HCT116 (cell line): ENCODE results near the gene MBNL2. TPM values are rescaled to one million over a fixed set of nuclear protein-coding genes. Genes with fewer than 3 reads are reported as not detected.

ENCODE experiments used
- ATAC-seq: fragments of 200-7000 bp; cut with Tn5 transposase; 2 replicates; pipeline ENCODE4 v1.9.1; 2020; ENCODE audit warnings: mild to moderate bottlenecking, moderate library complexity
- BruUV-seq: library from RNA; stranded (reverse); fragments of 400-500 nt; replicated peaks from 2 replicates; lab custom pipeline; 2021; lab: Mats Ljungman, UMichigan
- CTCF ChIA-PET: fragments of 300-600 bp; sonication (Branson Sonifier 250); formaldehyde crosslinking; loops from one replicate; lab custom pipeline; 2021; ENCODE audit warnings: antibody characterized with exemption; lab: Charles Lee
- POLR2A ChIA-PET: fragments of 300-600, 350-600 bp; sonication (Branson Sonifier 250); formaldehyde crosslinking; loops from one replicate; lab custom pipeline; 2021; ENCODE audit warnings: antibody characterized with exemption; lab: Charles Lee
- RAD21 ChIA-PET, 2 experiments: fragments of 300-600 bp; sonication (Branson Sonifier 250); formaldehyde crosslinking; loops; one replicate each; lab custom pipeline; 2023; ENCODE audit warnings: low total read pairs in 2 of 2; ENCODE audit not compliant: uncharacterized antibody in 2 of 2, unreplicated experiment in 2 of 2, low non-redundant PET in 1 of 2; lab: Charles Lee
- DNase-seq: peaks from one replicate; pipeline ENCODE4 v3.0.0-alpha.2; 2010; ENCODE audit warnings: low read depth, low spot score
- H2AFZ ChIP-seq: fragments of 200-600 bp; shearing (Covaris generic), sonication (generic); 2 replicates; pipeline ENCODE4 v1.6.1; 2017; ENCODE audit warnings: low read depth, mixed run types, mixed read lengths, antibody characterized with exemption, low read length; ENCODE audit not compliant: poor library complexity, severe bottlenecking
- H3K27ac ChIP-seq: 2 replicates; pipeline ENCODE4 v1.5.1; 2012; ENCODE audit warnings: low read depth, low read length
- H3K27me3 ChIP-seq: fragments of 200-600 bp; sonication (generic); 2 replicates; pipeline ENCODE4 v1.6.1; 2016; ENCODE audit warnings: mixed run types, low read length, mixed read lengths; ENCODE audit not compliant: insufficient read depth
- H3K36me3 ChIP-seq, 2 experiments: fragments of 200-500 bp in 1 of 2; fragments of 200-600 bp in 1 of 2; sonication (Bioruptor generic) in 1 of 2; sonication (generic) in 1 of 2; 2 replicates each; pipeline versions ENCODE4 v1.5.1 to v1.6.1; 2014 to 2016; ENCODE audit warnings: low read length in 2 of 2, inconsistent platforms in 1 of 2, mixed read lengths in 1 of 2, mixed run types in 1 of 2; ENCODE audit not compliant: insufficient read depth in 2 of 2, control insufficient read depth in 1 of 2
- H3K4me1 ChIP-seq, 2 experiments: fragments of 200-600 bp in 1 of 2; sonication (generic) in 1 of 2; 2 replicates each; pipeline versions ENCODE4 v1.5.1 to v1.6.1; 2012 to 2017; ENCODE audit warnings: low read length in 2 of 2, inconsistent platforms in 1 of 2, mild to moderate bottlenecking in 1 of 2, mixed read lengths in 1 of 2, mixed run types in 1 of 2, moderate library complexity in 1 of 2; ENCODE audit not compliant: insufficient read depth in 2 of 2, control insufficient read depth in 1 of 2
- H3K4me2 ChIP-seq: fragments of 200-600 bp; sonication (generic); 2 replicates; pipeline ENCODE4 v1.6.1; 2017; ENCODE audit warnings: mixed run types, low read length, mixed read lengths
- H3K4me3 ChIP-seq, 2 experiments: fragments of 200-600 bp in 1 of 2; sonication (generic) in 1 of 2; replicated peaks in 1 of 2; 2 replicates each; pipeline ENCODE4 v1.5.1; 2011 to 2016; ENCODE audit warnings: low read length in 2 of 2, control low read depth in 1 of 2, low read depth in 1 of 2, mild to moderate bottlenecking in 1 of 2, mixed read lengths in 1 of 2, mixed run types in 1 of 2
- H3K79me2 ChIP-seq: fragments of 200-600 bp; sonication (generic); 2 replicates; pipeline ENCODE4 v1.6.1; 2017; ENCODE audit warnings: mild to moderate bottlenecking, mixed run types, low read length, moderate library complexity, mixed read lengths; ENCODE audit not compliant: insufficient read depth
- H3K9ac ChIP-seq: fragments of 200-600 bp; sonication (generic); 2 replicates; pipeline ENCODE4 v1.6.1; 2016; ENCODE audit warnings: low read length, mixed read lengths
- H3K9me2 ChIP-seq: fragments of 200-600 bp; sonication (generic), shearing (Covaris generic); 2 replicates; pipeline ENCODE4 v1.6.1; 2017; ENCODE audit warnings: mixed run types, mild to moderate bottlenecking, moderate library complexity; ENCODE audit not compliant: insufficient read depth
- H3K9me3 ChIP-seq, 2 experiments: fragments of 200-500 bp in 1 of 2; fragments of 200-600 bp in 1 of 2; sonication (Bioruptor generic) in 1 of 2; sonication (generic) in 1 of 2; 2 replicates each; pipeline ENCODE4 v1.6.1; 2014 to 2017; ENCODE audit warnings: low read length in 2 of 2, mixed read lengths in 2 of 2, inconsistent platforms in 1 of 2, low read depth in 1 of 2, mild to moderate bottlenecking in 1 of 2, mixed run types in 1 of 2, moderate library complexity in 1 of 2; ENCODE audit not compliant: control insufficient read depth in 1 of 2, insufficient read depth in 1 of 2
- H4K20me1 ChIP-seq: fragments of 200-600 bp; sonication (generic), shearing (Covaris generic); 2 replicates; pipeline ENCODE4 v1.6.1; 2017; ENCODE audit warnings: mixed run types, mild to moderate bottlenecking, moderate library complexity; ENCODE audit not compliant: insufficient read depth
- CBX3 ChIP-seq: IDR thresholded peaks from 2 replicates; pipeline ENCODE4 v1.6.1; 2012; ENCODE audit warnings: low read depth
- CEBPB ChIP-seq: IDR thresholded peaks from 2 replicates; pipeline ENCODE4 v1.6.1; 2012; ENCODE audit warnings: low read depth
- CTCF ChIP-seq, 3 experiments: fragments of 200-600 bp in 1 of 3; sonication (generic) in 1 of 3; IDR thresholded peaks in 2 of 3; conservative IDR thresholded peaks in 1 of 3; 2 replicates each; pipeline ENCODE4 v1.5.1; 2012 to 2017; ENCODE audit warnings: low read depth in 2 of 3, low read length in 2 of 3, antibody characterized with exemption in 1 of 3, borderline replicate concordance in 1 of 3, control low read depth in 1 of 3, mild to moderate bottlenecking in 1 of 3, mixed read lengths in 1 of 3, mixed run types in 1 of 3, moderate library complexity in 1 of 3; ENCODE audit not compliant: insufficient read depth in 1 of 3
- EGR1 ChIP-seq: IDR thresholded peaks from 2 replicates; pipeline ENCODE4 v1.6.1; 2012; ENCODE audit warnings: low read depth
- ELF1 ChIP-seq: IDR thresholded peaks from 2 replicates; pipeline ENCODE4 v1.6.1; 2012; ENCODE audit warnings: low read depth, borderline replicate concordance
- EZH2 ChIP-seq: fragments of 200-600 bp; sonication (generic); IDR thresholded peaks from 2 replicates; pipeline ENCODE4 v1.6.1; 2017; ENCODE audit warnings: antibody characterized with exemption, mixed run types
- EZH2phosphoT487 ChIP-seq: fragments of 200-600 bp; IDR thresholded peaks from 2 replicates; pipeline ENCODE4 v1.6.1; 2018; ENCODE audit warnings: antibody characterized with exemption, borderline replicate concordance
- FOSL1 ChIP-seq: IDR thresholded peaks from 2 replicates; pipeline ENCODE4 v1.6.1; 2012; ENCODE audit warnings: low read depth
- JUND ChIP-seq: IDR thresholded peaks from 2 replicates; pipeline ENCODE4 v1.6.1; 2012
- POLR2A ChIP-seq: IDR thresholded peaks from 2 replicates; pipeline ENCODE4 v1.7.0; 2011; ENCODE audit warnings: borderline replicate concordance; ENCODE audit not compliant: insufficient read depth, insufficient read length; ENCODE audit errors: extremely low read depth
- POLR2AphosphoS5 ChIP-seq: IDR thresholded peaks from 2 replicates; pipeline ENCODE4 v1.6.1; 2011; ENCODE audit warnings: mild to moderate bottlenecking, low read depth, low read length, moderate library complexity
- RAD21 ChIP-seq: IDR thresholded peaks from 2 replicates; pipeline ENCODE4 v1.6.1; 2012; ENCODE audit warnings: low read depth, mild to moderate bottlenecking
- SP1 ChIP-seq: IDR thresholded peaks from 2 replicates; pipeline ENCODE4 v1.6.1; 2012; ENCODE audit warnings: low read depth
- SRF ChIP-seq: IDR thresholded peaks from 2 replicates; pipeline ENCODE4 v1.6.1; 2012; ENCODE audit warnings: low read depth
- TCF7L2 ChIP-seq: IDR thresholded peaks from 2 replicates; pipeline ENCODE4 v1.7.0; 2011; ENCODE audit warnings: borderline replicate concordance, inconsistent platforms; ENCODE audit not compliant: insufficient read depth, insufficient read length; ENCODE audit errors: extremely low read depth
- ZBTB33 ChIP-seq: IDR thresholded peaks from 2 replicates; pipeline ENCODE4 v1.6.1; 2011; ENCODE audit warnings: mild to moderate bottlenecking, low read length, moderate library complexity; ENCODE audit not compliant: insufficient replicate concordance; ENCODE audit errors: extremely low read depth
- ZNF274 ChIP-seq: fragments of 200-500 bp; sonication (Bioruptor generic); IDR thresholded peaks from 2 replicates; pipeline ENCODE4 v1.6.1; 2014; ENCODE audit warnings: mild to moderate bottlenecking, low read depth, low read length, inconsistent platforms
- intact Hi-C: fragments of 100-400 bp; cut with micrococcal nuclease; formaldehyde crosslinking; loops from 2 replicates; pipeline ENCODE4 v1.10.0; 2022
- total RNA-seq: library from RNA; stranded (reverse); gene quantifications from one replicate; pipeline ENCODE4 v1.2.1, GENCODE V29; 2021; ENCODE audit not compliant: unreplicated experiment

The MBNL2 gene
- total RNA-seq, 1 experiment from 2014 or later = 73.9 TPM

GRCh38 chr13:97228850-97229521 lies 6.9 kb downstream of the MBNL2 start:
- Histone ChIP-seq H3K9ac (no peak overlapping the region), H3K79me2 (peaks cover 79% of the 10 kb centered on the region), H4K20me1 (no peaks in the 10 kb centered on the region), H3K4me3 (no peak overlapping the region), H3K4me1 (peaks cover 17 to 43% of the 10 kb centered on the region in 2 experiments), H3K9me2 (no peaks in the 10 kb centered on the region), H3K27me3 (no peaks in the 10 kb centered on the region), H3K27ac (no peak overlapping the region), H2AFZ (no peak overlapping the region), H3K4me2 (no peak overlapping the region), H3K36me3 (no peaks in the 10 kb centered on the region), H3K9me3 (no peaks in the 10 kb centered on the region)
- ATAC-seq (no peak), DNase-seq (no peak)
- RAD21 ChIA-PET = no interaction called here
- TF ChIP-seq TCF7L2 (no peak), ZNF274 (no peak), FOSL1 (no peak), JUND (no peak), POLR2A (no peak), SP1 (no peak), CEBPB (no peak), ZBTB33 (no peak), CTCF (IDR thresholded peaks at IDR 0.05 in 2 of 3, conservative IDR thresholded peaks at IDR 0.05 in 1 of 3; ENCODE audit: borderline replicate concordance in 1 of 3, insufficient read depth in 1 of 3, low read depth in 2 of 3, low read length in 2 of 3) (no peak), EZH2phosphoT487 (no peak), SRF (no peak), CBX3 (no peak), ELF1 (no peak), EZH2 (no peak), RAD21 (no peak), POLR2AphosphoS5 (no peak), EGR1 (no peak)
- BruUV-seq = no TSS peak
- intact Hi-C loops = no loop called here
- POLR2A ChIA-PET = interaction anchor here (1.3 kb wide), 1 partner anchor 11 kb away, joined by 3 read pairs; no protein-coding TSS in a partner anchor
- CTCF ChIA-PET = no interaction called here
